Measurements from ENCODE around the gene HECTD1.
"Not testable (repeated sequence)": the region's sequence is repeated elsewhere in the genome, so short reads cannot be mapped to it uniquely, and the experiment has no call there.

The HECTD1 gene

GRCh38 chr14:31138301-31138700, 69.3 kb downstream of the HECTD1 start:
- DNase-seq, result no peak

- DNase-seq, result no peak
Observed at GRCh38 chr14:31137214-31137889, 70.2 kb downstream of the HECTD1 start.

- DNase-seq, result no peak
Observed at GRCh38 chr14:31133133-31133532, 74.5 kb downstream of the HECTD1 start.

GRCh38 chr14:31128601-31129526, 78.7 kb downstream of the HECTD1 start:
- DNase-seq, result no peak

- no peak for DNase-seq
Observed at GRCh38 chr14:31127690-31128089, 79.9 kb downstream of the HECTD1 start.

- no peak for DNase-seq
Observed at GRCh38 chr14:31126680-31127079, 80.9 kb downstream of the HECTD1 start.

GRCh38 chr14:31125231-31125630, 82.4 kb downstream of the HECTD1 start:
- DNase-seq, result no peak

- DNase-seq, result no peak
Observed at GRCh38 chr14:31124197-31124596, 83.4 kb downstream of the HECTD1 start.

GRCh38 chr14:31122921-31123320, 84.7 kb downstream of the HECTD1 start:
- no peak for DNase-seq

GRCh38 chr14:31122098-31122611, 85.4 kb downstream of the HECTD1 start:
- DNase-seq, result no peak

- no peak for DNase-seq
Observed at GRCh38 chr14:31118892-31119291, 88.7 kb downstream of the HECTD1 start.

GRCh38 chr14:31113794-31114193, 93.8 kb downstream of the HECTD1 start:
- no peak for DNase-seq

- no peak for DNase-seq
Observed at GRCh38 chr14:31110872-31111271, 96.7 kb downstream of the HECTD1 start.

- no peak for DNase-seq
Observed at GRCh38 chr14:31109257-31109656, 98.3 kb downstream of the HECTD1 start.

GRCh38 chr14:31106768-31107167, 100.8 kb downstream of the HECTD1 start:
- DNase-seq, result no peak

GRCh38 chr14:31097081-31097480, 110.5 kb downstream of the HECTD1 start:
- DNase-seq, result no peak

- no peak for DNase-seq
Observed at GRCh38 chr14:31096255-31096654, 111.3 kb downstream of the HECTD1 start.

GRCh38 chr14:31095817-31096216, 111.8 kb downstream of the HECTD1 start:
- DNase-seq, result not testable (repeated sequence)

- DNase-seq, result not testable (repeated sequence)
Observed at GRCh38 chr14:31093884-31094839, 113.4 kb downstream of the HECTD1 start.

GRCh38 chr14:31092160-31092708, 115.4 kb downstream of the HECTD1 start:
- DNase-seq, result no peak

GRCh38 chr14:31090883-31091764, 116.5 kb downstream of the HECTD1 start:
- no peak for DNase-seq
